A549 (cell line): ENCODE measurements around the gene GUCA1A.

Experiments
- CTCF ChIP-seq: fragments of >200 bp; sonication (Bioruptor Twin); formaldehyde crosslinking; IDR thresholded peaks from 3 replicates; pipeline ENCODE4 v1.5.1; 2016
- JUN ChIP-seq, 2 experiments: fragments of >200 bp; sonication (Bioruptor Twin); formaldehyde crosslinking; IDR thresholded peaks; 2 replicates in 1 of 2; 3 replicates in 1 of 2; pipeline ENCODE4 v1.6.1; 2016 to 2017
- RFX5 ChIP-seq: fragments of 450-650 bp; IDR thresholded peaks from 2 replicates; pipeline ENCODE4 v1.7.1; 2014; ENCODE audit warnings: antibody characterized with exemption, mild to moderate bottlenecking, moderate library complexity
- RNF2 ChIP-seq: fragments of 200-600 bp; sonication (generic); IDR thresholded peaks from 2 replicates; pipeline ENCODE4 v1.6.1; 2016; ENCODE audit warnings: low read depth, mild to moderate bottlenecking, antibody characterized with exemption, moderate library complexity, borderline replicate concordance
- TF ChIP-seq, protein P1 (sequence below): fragments of 450-650 bp; IDR thresholded peaks from 2 replicates; pipeline ENCODE4 v1.6.1; 2014; ENCODE audit warnings: antibody characterized with exemption

DNA sequence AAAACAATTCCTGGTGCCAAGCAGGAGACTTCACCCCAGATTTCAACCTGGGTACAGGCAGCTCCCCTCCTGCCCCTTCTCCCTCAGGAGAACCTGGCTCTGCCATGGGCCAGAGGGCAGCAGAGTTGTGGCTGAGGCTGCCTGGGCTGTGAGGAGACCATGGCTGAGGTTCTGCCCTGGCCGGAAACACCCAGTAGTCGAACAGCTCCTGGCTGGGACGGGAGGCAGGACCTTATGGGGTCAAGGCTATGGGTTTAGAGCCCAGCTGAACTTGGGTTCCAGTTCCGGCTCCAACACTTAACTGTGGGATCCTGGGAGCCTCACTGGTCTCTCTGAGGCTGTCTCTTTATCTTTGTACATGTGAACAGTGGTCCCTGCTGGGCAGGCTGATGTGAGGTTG, 39.2 kb upstream of the GUCA1A start:
- TF ChIP-seq CTCF = no peak
- no peak for TF ChIP-seq JUN (IDR thresholded peaks at IDR 0.05)
- TF ChIP-seq RNF2 = no peak
- no peak for TF ChIP-seq RFX5
- TF ChIP-seq, protein P1, sequence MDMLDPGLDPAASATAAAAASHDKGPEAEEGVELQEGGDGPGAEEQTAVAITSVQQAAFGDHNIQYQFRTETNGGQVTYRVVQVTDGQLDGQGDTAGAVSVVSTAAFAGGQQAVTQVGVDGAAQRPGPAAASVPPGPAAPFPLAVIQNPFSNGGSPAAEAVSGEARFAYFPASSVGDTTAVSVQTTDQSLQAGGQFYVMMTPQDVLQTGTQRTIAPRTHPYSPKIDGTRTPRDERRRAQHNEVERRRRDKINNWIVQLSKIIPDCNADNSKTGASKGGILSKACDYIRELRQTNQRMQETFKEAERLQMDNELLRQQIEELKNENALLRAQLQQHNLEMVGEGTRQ = no peak
